ENCODE measurements around the gene EBF3.
"Not testable (repeated sequence)": the region's sequence is repeated elsewhere in the genome, so short reads cannot be mapped to it uniquely, and the experiment has no call there.

Gene EBF3

DNA sequence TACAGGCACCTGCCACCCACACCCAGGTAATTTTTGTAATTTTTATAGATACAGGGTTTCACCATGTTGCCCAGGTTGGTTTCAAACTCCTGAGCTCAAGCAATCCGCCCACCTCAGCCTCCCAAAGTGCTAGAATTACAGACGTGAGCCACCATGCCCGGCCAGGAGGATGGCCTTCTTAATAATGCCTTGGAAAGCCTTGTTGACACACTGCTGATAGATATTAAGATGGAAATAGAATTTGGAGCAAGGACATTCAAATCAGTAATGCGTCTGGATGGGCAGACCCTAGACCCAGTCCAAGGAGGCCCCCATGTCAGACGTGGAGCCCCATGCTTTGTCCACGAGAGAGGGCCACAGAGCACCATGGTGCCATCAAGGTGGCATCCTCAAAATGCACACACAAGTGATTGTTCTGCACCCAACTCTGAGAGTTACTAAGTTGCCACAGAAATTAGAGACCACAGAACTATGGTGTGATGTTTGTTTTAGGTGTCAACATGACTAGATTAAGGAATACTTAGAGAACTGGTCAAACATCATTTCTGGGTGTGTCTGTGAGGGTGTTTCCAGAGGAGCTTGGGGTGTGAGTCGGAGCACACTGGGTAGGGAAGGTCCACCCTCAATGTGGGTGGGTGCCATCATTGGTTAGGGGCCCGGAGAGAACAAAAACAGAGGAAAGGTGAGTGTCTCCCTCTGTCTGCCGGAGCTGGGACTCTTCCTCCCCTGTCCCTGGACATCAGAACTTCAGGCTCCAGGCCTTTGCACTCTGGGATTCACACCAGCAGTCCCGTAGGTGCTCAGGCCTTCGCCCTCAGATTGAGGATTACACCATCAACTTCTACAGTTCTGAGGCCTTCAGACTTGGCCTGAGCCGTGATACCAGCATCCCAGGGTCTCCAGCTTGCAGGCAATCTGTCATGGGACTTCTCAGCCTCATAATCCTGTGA is 34.5 kb downstream of the EBF3 start:
- no peak for DNase-seq (ENCODE audit: low read depth in 2 of 2)

DNA sequence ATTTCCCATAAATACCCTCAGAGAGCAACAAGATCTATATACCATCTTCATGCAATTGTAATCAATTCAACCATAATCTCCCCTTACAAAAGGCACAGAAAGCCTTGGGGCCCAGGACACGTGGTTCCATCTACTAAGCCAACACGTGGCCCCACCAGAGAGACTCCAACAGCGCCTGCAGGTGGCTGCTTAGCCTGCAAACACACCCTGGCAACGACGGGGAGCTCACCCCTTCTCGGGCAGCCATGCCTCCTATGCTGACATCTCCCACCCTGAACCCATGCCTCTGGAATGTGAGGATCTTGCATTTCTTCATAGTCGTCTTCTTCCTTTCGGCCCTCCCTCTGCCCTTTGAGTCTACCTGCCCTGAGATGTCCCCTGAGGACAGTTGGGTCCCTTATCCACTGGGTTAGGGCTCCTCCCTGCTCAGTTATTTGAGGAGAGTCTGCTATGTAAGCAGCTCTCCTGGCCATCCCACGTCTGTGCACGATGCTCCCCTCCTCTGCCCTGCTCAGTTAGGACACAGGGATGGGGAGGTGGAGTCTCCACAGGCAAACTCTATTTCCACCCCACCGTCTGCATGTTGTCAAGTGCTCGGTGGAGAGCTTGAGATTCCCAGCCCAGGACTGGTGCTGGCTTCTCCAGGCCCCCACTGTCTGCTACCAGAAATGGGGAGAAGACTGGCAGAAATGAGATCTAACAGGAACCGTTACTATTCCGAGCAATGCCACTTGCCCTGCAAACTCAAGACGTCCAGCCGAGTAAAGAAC is 36.5 kb downstream of the EBF3 start:
- DNase-seq (ENCODE audit: low read depth in 2 of 2) = no peak

DNA sequence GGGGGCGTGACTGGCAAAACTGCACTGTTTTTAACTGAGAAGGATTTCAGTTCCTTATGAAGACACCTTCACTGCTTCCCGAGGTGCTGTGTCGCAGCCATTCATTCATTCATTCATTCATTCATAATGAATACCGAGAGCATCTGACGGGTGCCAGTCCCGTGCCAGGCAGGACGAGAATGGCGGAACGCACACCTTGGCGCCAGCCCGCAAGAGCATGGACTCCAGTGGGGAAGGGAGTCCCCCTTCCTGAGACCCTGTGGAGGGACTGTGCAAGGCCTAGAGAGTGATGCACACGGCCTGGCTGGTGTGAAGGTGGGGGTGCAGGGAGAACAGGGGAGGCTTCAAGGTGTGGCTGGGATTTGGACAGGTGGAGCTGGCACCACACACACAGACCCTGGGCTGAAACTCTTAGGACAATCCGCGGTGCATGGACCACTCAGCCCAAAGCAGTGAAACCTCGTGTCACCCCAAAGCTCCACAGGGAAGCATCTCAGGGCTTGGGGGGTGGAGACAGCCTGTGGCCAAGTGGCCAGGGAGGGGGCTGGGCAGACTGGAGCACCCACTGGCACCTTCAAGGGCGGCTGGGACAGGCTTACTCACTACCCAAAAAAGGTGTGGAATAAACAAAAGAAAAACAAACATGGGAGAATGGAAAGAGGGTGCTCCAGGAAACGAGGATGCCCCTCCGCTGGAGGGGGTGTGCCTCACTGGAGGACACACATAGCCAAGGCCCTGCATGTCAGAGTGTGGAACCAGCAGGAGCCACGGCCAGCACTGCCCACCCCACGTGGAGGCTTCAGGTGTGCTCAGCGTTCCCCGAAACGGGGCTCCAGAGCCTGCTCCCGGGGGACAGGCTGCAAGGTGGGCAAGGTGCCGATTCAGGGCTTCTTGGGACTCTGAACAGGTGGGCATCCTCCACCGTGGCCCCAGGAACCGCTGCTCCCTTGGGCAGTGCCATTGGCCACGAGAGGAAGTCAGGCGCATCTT is 37.7 kb downstream of the EBF3 start:
- DNase-seq (ENCODE audit: low read depth in 2 of 2) = no peak

DNA sequence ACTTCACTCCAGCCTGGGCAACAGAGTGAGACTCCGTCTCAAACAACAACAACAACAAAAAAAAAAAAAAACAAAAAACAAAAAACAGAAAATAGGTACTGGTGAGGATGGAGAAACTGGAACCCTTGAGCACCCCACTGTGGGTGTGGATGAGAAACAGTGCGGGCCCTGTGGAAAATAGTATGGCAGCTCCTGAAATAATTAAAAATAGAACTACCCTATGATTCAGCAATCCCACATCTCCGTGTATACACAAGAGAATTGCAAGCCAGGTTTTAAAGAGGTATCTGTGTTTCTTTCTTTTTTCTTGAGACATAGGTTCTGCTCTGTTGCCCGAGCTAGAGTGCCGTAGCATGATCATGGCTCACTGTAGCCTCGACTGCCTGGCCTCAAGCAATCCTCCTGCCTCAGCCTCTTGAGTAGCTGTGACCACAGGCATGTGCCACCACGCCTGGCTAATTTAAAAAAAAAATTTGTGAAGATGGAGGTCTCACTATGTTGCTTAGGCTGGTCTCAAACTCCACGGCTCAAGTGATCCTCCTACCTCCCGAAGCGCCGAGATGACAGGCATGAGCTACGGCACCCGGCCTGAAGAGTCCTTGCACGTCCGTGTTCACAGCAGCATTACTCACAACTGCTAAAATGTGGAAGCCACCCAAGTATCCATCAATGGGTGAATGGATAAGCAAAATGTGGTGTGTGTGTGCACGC is 39.5 kb downstream of the EBF3 start:
- no peak for DNase-seq (ENCODE audit: low read depth in 2 of 2)

DNA sequence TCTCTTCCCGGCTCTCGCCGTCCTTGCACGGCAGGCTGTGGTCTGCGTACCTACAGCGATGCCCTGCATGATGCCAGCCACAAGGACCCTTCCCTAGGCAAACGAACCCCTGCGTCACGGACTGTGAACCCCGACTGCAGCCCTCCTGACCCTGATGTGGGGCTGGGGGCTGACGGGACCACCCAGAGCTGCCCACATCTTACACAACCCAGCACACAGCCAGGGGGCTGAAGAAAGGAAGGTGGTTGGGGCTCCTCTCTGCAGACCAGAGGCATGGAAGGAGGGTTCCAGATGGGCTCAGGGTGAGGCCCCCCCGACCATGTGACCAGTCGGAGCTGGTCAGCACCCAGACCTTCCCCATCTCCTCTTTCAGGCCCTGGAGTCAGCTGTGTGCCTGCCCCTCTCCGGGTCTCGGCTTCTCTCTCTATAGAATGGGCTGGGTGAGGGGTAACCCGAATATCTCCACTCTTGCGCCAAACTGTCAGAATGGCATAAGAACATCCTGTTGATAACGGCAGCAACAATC is 41.4 kb downstream of the EBF3 start:
- no peak for DNase-seq (ENCODE audit: low read depth in 2 of 2)

DNA sequence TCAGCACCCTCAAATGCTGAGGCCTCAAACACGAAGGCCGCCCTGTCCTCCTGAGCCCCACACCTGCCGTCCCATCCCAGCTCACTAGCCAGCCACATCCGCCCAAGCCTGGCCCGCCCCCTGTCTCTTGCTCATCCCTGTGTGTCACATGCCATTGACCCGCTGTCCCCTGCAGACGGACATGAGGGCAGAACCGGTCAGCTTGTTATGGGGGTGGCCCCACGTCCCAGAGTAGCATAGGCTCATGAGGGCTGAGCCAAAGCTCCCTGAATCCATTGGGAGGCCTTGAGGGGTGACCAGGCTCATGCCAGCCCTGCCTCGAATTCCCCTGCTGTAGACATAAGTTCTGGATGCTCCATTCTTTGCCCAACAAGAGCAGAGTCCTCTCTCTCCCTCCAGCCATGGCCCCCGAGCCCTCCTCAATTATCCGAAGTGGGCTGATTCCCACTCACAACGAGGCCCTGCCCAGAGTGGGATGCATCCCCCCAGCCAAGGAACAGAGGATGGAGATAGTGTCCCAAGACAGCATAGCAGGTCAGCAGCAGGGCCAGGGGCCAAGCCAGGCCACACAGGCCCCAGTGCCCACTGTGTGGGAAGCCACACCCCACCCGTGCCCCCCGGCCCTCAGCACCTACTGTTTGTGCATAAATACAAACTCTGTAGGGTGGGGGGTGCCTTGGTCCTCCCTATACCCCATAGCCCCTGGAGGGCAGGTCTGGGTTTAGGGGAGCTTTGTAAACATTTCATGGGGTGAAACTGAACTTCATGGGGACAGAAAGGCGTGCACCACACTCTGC is 42.1 kb downstream of the EBF3 start:
- DNase-seq (ENCODE audit: low read depth in 2 of 2) = no peak

DNA sequence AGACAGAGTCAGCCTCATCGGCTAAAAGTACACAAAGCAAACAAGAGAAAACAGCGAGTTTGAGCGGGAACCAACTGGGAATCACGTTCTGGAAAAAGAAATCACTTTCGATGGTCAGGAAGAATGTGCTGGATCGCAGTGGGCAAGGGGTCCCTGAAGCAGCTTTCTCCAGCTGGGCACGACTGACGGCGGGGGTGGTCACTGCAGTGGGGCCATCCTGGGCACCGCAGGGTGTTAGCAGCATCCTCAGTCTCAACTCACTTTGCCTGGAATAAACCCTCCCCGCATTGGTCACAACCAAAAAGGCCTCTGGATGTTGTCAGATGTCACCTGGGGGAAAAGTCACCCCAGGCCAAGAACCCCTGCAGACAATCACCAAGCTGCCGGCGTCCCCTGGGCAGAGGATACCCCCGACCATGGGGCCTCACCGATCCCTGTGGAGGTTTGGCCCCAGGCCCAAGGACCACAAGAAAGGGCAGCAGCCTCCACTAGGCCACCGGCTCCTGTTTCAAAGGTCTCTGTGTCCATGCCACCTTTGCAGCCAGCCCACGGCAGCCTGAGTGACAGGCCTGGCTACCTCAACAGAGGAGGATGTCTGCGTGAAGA is 42.9 kb downstream of the EBF3 start:
- DNase-seq (ENCODE audit: low read depth in 2 of 2) = no peak

DNA sequence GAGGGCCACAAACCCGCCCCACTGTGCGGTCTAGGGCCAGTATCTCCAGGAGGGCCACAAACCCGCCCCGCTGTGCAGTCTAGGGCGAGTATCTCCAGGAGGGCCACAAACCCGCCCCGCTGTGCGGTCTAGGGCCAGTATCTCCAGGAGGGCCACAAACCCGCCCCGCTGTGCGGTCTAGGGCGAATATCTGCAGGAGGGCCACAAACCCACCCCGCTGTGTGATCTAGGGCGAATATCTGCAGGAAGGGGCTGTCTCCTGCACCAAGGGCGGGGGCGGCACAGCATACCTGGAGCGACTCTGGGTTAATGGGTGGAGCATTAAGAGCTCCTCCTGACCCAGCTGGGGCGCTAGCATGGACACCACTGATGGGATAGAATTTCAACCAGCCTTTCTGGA is 43.9 kb downstream of the EBF3 start:
- not testable (repeated sequence) for DNase-seq (ENCODE audit: low read depth in 2 of 2)

DNA sequence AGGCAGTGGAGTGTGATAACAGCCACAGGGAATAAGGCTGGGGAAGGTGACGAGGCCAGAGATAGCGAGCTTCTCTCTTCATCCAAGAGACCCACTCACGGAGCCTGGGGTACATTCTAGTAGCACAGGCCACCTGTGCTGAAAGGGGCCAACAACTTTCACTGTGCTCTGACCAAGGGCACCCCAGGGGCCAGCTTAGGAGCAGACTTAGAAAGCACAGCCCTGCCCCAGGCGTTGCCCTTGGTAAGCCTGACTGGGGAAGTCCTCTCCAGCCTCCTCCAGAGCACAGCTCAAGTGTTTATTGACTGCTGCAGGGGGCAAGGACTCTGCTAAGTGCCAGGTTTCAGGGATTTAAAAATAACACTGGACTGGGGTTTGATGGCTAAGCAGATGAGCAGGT is 44.7 kb downstream of the EBF3 start:
- no peak for DNase-seq (ENCODE audit: low read depth in 2 of 2)

DNA sequence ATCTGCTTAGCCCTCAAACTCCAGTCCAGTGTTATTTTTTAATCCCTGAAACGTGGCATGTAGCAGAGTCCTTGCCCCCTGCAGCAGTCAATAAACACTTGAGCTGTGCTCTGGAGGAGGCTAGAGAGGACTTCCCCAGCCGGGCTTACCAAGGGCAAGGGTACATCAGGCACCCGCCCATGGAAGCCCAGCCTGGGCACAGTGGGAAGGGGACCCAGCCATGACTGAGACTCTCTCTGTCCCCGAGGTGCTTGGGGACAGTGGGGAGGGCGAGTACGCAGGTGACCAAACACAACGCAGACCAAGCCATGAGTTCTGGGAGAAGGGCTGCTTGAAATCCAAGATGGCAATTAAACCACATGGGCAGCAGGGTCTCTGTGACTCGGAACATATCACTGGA is 45.2 kb downstream of the EBF3 start:
- DNase-seq (ENCODE audit: low read depth in 2 of 2) = no peak

DNA sequence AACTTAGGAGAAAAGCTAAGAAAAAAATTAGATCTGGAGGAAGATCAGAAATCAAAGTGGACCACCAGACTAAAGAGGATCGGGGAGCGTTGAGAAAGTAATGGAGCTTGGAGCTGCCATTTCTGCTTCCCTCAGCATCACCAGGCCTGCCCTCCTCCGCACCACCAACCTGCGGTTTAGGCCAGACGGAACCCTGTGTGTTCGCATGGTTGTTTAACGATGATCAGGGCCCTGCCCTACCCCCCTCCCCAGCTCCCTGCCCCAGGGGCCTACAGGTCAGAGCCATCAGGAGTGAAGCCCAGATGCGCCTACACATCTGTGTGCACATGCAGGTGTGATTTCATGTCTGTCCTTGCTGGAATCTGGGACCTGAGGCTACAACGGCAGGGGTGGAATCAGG is 45.7 kb downstream of the EBF3 start:
- DNase-seq (ENCODE audit: low read depth in 2 of 2) = no peak

DNA sequence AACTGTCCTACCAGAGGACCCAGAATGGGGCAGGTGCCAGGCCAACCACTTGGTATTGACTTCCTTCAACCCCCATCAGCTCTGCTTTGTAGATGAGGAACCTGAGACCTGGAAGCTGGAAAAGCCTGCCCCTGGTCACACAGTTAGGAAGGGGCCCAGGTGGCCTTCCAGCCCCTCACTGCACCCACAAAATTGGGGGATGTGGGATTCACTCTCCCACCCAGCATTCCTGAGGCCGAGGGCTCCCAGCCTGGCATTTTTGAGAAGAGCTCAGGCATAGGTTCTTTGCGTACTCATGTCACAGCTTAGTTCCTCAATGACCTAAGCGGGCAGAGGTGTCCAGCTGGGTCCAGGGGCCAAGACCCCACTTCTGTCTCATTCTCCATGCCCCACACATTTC is 46.1 kb downstream of the EBF3 start:
- DNase-seq (ENCODE audit: low read depth in 2 of 2) = no peak

DNA sequence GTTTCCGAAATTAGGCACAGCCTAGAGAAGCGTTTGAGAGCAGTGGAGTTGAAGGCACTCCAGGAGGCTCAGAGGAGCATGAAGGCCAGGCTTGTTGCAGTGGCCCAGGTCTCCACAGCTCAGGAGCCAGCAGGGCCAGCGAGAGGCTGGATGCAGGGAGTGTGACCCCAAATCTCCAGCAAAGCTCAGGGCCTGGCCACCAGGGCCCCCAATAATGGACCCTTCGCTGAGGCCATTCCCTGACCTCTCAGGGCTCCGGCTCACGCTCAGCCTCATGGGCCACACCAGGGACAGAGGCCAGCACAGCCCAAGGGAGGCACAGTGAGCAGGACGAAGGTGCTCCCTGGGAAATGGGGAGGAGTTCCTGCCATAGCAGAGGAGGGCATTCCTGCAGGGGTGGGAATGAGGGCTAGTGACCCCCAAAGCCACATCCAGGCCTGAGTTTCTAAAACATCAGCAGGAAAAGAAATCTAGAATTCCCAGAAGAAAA is 47.5 kb downstream of the EBF3 start:
- DNase-seq (ENCODE audit: low read depth in 2 of 2) = no peak

DNA sequence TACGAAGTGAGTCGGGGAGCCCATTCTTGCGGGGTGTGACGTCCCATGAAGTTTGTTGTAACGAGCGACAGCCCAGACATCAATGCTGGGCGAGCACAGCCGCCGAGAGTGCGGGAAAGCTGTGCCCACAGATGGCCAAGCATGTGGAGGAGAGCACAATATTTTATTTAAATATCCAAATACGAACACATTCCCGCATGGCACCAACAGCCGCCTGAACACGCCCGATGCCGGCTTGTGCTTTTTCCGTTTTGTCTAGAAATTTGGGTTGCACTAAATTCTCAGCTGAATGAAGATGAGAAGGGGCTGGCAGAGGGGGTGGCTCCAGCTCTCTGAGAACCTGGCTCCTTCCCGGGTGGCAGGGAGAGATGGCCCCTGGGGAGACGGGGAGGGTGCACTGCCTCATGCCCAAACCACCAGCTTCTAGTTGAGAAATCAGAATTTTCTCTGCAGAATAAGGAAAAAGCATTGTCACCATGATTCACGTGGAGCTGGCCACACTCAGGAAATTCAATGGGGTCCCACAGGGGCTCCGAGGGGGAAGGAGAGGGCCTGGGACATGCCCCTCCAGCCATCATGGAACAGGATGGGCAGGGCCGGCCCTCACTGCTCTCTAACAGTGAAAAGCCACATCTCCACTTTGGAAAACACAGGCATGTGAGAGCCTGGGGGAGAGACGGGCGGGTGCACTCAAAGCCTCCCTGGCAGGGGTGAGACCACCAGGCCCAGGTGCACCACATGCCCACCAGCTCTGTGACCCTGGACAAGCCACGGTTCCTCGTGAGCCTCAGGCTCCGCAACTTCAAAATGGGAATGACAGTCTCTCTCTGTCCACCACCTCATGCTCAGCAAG is 48.3 kb downstream of the EBF3 start:
- no peak for DNase-seq (ENCODE audit: low read depth in 2 of 2)

DNA sequence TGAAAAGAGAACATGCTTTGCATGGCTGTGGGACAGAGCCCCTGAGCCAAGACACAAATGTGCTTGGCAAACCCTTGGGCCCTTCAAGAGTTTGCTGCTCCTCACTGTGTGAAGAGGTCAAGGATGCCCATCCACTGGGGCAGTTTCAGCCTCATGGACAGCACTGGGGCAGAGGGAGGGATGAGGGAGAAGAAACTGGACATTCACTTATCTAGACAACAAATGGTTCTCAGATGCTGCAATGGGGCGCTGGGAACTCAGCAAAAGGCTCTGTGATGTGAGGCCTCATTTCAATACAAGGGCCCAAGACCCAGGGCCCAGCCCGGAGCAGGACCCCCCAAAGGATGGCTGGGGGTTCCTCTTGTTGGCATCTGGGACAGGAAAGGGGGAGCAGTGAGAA is 49.1 kb downstream of the EBF3 start:
- DNase-seq (ENCODE audit: low read depth in 2 of 2) = no peak

DNA sequence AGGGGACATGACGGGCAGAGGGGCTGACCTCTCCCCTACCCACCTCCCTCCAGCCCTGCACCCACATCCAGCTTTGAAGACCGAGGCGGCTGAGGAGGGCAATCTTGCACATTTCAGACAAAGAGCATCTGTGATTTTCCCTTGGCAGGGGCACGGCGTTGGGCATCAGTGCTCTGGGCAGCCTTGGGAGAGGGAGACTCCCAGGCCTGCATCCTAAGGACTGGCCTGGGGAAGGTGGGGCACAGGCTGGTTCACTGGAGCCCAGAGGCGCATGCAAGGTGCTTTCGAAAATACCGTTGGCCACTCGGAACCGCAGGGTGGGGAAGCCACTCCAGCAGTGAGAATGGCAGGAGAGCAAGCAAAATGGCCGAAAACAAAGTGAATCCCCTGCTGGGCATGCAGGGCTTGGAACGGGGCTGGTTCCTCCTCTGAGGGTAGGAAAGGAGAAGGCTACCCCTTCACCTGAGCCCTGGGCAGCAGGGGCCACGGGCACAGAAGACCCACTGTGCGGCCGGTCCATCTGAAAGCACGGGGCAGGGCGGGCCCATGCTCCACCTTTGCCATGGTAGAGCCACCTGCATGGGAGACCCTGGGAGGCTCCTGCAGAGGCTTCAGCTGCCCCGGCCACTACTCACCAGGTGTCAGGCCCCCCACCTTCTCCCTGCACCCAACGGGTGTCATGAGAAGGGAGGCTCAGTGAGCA is 49.8 kb downstream of the EBF3 start:
- no peak for DNase-seq (ENCODE audit: low read depth in 2 of 2)

DNA sequence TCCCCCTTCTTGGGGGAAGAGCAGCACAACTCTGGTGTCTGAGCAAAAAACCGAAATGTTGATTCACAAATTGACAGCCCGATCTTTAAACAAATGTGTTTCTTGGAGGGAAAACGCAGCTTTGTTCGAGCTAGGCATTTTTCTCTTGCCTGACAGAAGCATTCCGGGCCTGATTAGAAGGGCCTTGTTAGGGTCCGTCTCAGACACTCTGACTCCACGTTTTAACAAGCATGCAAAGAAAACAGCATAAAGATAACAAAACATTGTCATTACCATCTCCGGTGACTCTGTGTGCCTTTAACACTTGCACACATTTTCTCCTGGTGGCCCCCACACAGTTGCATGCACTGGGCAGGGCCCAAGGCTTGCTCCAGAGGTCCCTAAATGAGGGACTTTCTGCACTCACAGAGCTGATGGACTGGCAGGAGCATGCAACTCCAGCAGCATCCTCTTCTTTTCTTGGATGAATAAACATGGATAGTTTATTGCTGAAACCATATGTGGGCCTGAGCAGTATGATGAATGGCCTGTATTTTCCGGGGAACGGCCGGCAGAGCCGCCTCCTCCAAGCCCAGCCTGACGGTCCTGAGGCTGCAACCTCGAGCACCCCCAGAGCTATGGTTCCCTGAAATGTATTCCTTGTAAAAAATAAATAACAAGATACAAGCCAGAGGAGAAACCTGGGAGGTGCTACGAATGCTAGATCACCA is 50.9 kb downstream of the EBF3 start:
- DNase-seq (ENCODE audit: low read depth in 2 of 2) = no peak

All from fibroblast of skin of left biceps (primary cell).